ENCODE data around the gene C1orf105. TPM values are rescaled to one million over a fixed set of nuclear protein-coding genes. Genes with fewer than 3 reads are reported as not detected.
"Not testable (repeated sequence)": the region's sequence is repeated elsewhere in the genome, so short reads cannot be mapped to it uniquely, and the experiment has no call there.

Gene C1orf105
- polyA plus RNA-seq, 5 donors = 0.36 to 3.9 (median 0.44) TPM; not detected in 1

GRCh38 chr1:172425339-172425738 lies 4.9 kb downstream of the C1orf105 start:
- DNase-seq = no peak

GRCh38 chr1:172427191-172427590 lies 6.7 kb downstream of the C1orf105 start:
- no peak for DNase-seq

- peak; percentile 45 to 57 for DNase-seq
Observed at GRCh38 chr1:172429331-172430127, 9.0 kb downstream of the C1orf105 start.

GRCh38 chr1:172430128-172430454 lies 9.6 kb downstream of the C1orf105 start:
- no peak for DNase-seq

GRCh38 chr1:172431204-172431603 lies 10.7 kb downstream of the C1orf105 start:
- no peak for DNase-seq

- no peak for DNase-seq
Observed at GRCh38 chr1:172431721-172432192, 11.3 kb downstream of the C1orf105 start.

GRCh38 chr1:172437183-172437582 lies 16.7 kb downstream of the C1orf105 start:
- not testable (repeated sequence) for DNase-seq

DNA sequence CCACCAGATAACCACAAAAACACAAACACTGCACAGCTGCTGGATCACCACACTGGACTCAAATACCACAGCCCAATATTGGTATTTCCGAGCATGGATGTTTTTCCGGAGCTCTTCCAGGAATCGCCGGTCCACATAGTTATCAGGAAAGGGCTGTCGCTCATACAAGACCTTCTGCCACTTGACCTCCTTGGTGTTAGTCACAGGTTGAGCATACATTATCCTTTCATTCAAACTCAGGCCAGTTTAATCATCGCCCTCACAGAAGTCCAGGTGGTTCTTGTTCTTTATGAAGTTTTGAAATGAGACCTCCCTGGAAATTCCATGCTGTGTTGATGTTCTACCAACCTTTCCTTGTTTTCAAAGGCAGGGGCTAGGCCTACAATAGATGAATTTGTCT lies 21.9 kb downstream of the C1orf105 start:
- DNase-seq = no peak

GRCh38 chr1:172442843-172443565 lies 22.5 kb downstream of the C1orf105 start:
- DNase-seq = no peak

DNA sequence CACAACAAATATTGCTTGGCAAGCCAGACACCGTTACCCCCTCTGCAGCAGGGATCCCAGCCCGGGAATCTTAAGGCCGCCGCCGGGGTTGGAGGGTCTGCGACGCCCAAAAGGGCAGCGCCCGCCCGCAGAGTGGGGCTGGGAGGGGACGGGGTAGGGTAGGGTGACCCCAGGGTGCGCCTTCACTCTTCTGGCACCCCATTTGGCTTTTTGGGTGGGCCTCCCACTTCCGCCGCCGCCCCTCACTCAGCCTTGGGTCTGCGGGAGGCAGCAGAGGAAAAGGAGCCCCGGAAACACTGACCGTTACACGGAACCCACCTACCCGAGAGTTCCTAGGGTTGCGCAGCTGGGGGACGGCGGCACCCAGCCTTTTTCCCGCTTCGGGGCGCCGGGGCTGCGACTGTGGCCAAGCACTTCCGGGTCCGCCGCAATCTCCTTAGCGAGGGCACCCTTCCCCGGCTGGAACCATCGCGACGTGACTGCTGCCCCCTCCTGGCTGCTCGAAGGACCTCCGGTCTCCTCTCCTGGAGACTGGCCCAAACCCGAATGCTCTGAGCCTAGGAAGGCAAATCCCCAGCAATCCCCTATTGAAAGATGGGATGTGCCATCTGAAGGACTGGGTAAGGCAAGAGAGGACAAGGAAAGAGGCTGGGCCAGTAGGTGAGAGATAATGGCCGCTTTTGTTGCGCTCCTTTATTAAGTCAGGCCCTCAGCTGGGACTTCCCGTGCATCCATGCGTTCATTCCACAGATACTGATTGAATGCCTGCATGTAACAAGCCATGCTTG lies 23.4 kb downstream of the C1orf105 start, which contains the start of gene PIGC:
TSS of gene PIGC (minus strand) at position 404 of the 788 bp plus-strand sequence. CDS start 1,447 bp downstream, outside the sequence.
- peak; percentile 81 to 86 for DNase-seq

- DNase-seq = no peak
Observed at GRCh38 chr1:172446547-172446946, 26.1 kb downstream of the C1orf105 start.

GRCh38 chr1:172447641-172448040 lies 27.2 kb downstream of the C1orf105 start:
- DNase-seq = no peak

DNA sequence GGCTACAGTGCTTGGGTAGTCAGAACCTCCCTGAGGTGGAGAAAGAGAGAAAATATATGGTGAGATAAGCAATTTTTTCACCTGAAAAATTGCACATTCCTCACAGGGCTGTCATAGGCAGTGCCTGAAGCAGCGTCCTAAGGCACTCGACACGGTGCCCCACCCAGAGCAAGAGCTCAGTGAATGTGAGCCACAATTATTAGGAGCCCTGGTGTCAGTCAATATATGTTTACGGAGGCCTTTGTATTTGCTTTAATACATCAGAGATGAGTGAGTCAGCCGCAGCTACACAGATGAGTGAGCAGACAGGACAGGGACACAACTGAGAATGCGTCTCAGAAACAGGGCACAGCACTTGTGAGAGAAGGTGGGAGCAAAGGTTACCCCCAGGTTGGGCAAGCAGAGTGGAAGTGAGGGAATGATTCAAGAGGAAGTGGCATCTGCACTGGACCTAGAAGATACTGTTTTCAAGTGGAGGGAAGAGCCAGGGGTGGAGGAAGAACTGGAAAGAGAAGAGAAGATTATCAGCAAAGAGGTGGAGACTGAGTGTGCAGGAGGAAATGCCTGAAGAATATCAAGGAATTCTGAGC lies 28.6 kb downstream of the C1orf105 start:
- no peak for DNase-seq

GRCh38 chr1:172449585-172450523 lies 29.4 kb downstream of the C1orf105 start:
- peak in 1 of 2 donors; percentile 44 for DNase-seq

DNA sequence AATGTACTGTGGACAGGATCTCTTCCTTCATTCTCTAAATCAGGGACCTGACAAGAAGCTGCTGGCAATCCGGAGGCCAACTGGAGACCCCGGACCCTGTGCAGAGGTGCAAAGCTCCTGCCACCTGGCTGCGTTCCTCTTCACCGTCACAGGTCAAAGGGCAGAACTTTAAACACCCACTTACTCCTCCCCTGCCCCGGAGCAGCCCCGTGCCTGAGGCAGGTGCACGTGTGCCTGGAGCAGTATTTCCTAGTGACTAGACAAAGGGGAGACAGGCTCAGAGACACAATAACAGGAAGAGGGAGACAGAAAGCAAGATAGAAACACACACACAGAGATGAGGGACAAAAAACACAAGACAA lies 30.0 kb downstream of the C1orf105 start:
- no peak for DNase-seq

GRCh38 chr1:172451002-172451443 lies 30.5 kb downstream of the C1orf105 start:
- DNase-seq = no peak

- no peak for DNase-seq
Observed at GRCh38 chr1:172452536-172453152, 32.2 kb downstream of the C1orf105 start.

DNA sequence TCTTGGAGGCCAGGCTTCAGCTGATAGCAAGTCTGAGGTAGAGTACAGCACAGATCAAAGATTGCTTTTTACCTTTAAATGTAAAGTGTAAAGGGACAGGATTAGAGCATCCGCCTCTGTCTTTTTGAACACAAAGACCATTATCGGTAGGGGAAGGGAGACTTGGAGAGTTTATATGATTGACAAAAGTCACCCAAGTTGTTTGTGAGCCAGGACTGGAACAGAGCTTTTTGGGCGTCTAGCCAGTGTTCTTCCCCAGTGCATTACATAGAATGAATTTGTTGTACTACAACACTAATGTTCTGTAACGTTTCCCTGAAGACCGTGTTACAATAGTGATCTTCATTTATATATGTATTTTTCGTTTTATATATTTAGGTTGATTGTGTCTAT lies 32.7 kb downstream of the C1orf105 start:
- no peak for DNase-seq

GRCh38 chr1:172453607-172454006 lies 33.1 kb downstream of the C1orf105 start:
- DNase-seq = no peak

DNA sequence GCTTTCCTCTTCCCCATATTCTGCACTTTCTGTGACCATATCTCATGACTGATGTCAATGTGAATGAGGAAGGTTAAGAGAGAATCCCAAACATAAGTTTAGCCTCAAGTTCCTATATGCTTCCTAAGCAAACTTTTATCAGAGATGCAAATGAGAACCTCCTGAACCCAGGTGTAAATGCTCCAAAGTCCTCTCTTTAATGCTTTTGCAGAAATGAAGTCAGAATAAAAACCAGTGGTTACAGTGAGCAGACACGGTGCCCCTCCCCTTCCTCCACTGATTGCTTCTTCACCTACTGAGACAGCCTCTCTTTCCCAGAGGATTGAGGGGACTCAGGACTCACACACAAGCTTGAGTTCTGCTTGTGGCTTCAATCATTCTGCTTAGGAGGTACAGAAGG lies 35.0 kb downstream of the C1orf105 start:
- no peak for DNase-seq
